Transverse colon (tissue), 4 donors: ENCODE measurements around the gene NDST3. TPM values are rescaled to one million over a fixed set of nuclear protein-coding genes. Genes with fewer than 3 reads are reported as not detected.

Experiments used
- DNase-seq: peaks from one replicate; pipeline ENCODE4 v3.0.0-alpha.2; 2019
- H3K27ac ChIP-seq, 4 donors: fragments of 200-600 bp; sonication (generic); 2 replicates each; pipeline ENCODE4 v1.5.1; 2016 to 2018; ENCODE audit warnings: inconsistent platforms in 4 of 4
- H3K27me3 ChIP-seq: fragments of 200-600 bp; sonication (generic); 2 replicates; pipeline ENCODE4 v1.5.1; 2017; ENCODE audit warnings: inconsistent platforms
- H3K36me3 ChIP-seq, 4 donors: fragments of 200-600 bp; sonication (generic); 2 replicates each; pipeline ENCODE4 v1.5.1; 2017 to 2019; ENCODE audit warnings: inconsistent platforms in 4 of 4
- H3K4me1 ChIP-seq, 4 donors: fragments of 200-600 bp; sonication (generic); 2 replicates each; pipeline ENCODE4 v1.5.1; 2017 to 2020; ENCODE audit warnings: inconsistent platforms in 4 of 4
- H3K4me3 ChIP-seq, 4 donors: fragments of 200-600 bp; sonication (generic); 1 replicate in 1 of 4; 2 replicates in 3 of 4; pipeline versions ENCODE4 v1.5.1 to v1.6.1; 2017 to 2019; ENCODE audit warnings: inconsistent platforms in 4 of 4
- H3K9me3 ChIP-seq, 2 donors: fragments of 200-600 bp; sonication (generic); 2 replicates each; pipeline ENCODE4 v1.5.1; 2017 to 2019; ENCODE audit warnings: inconsistent platforms in 2 of 2
- CTCF ChIP-seq, 5 experiments: fragments of 200-600 bp in 3 of 5; fragments of 450-650 bp in 2 of 5; sonication (generic) in 3 of 5; IDR thresholded peaks; 1 replicate in 2 of 5; 2 replicates in 3 of 5; pipeline ENCODE4 v1.5.1; 2016 to 2017; ENCODE audit warnings: antibody characterized with exemption in 5 of 5, inconsistent platforms in 3 of 5, mild to moderate bottlenecking in 2 of 5, moderate library complexity in 1 of 5
- EP300 ChIP-seq: sonication (generic); formaldehyde crosslinking; IDR thresholded peaks from one replicate; pipeline ENCODE4 v1.6.1; 2017; ENCODE audit warnings: antibody characterized with exemption, low read depth
- POLR2A ChIP-seq: fragments of 450-650 bp; IDR thresholded peaks from one replicate; pipeline ENCODE4 v1.6.1; 2016; ENCODE audit warnings: antibody characterized with exemption, mild to moderate bottlenecking, moderate library complexity
- POLR2AphosphoS5 ChIP-seq, 3 donors: sonication (generic); formaldehyde crosslinking; IDR thresholded peaks; one replicate each; pipeline ENCODE4 v1.6.1; 2016; ENCODE audit warnings: antibody characterized with exemption in 3 of 3
- WGBS, 2 donors: methylation state at CpG; one replicate each; pipeline ENCODE4 v1.1.5; 2018; ENCODE audit warnings: low coverage in 1 of 2; 5-methylcytosine and 5-hydroxymethylcytosine counted together
- in situ Hi-C, 4 donors: fragments of 200-750 bp; cut with MboI; loops; one replicate each; pipeline versions ENCODE4 v1.15.0 to v1.15.1; 2017; ENCODE audit warnings: low sequenced_read_pairs in 3 of 4, low pct_ligation_motif_present in 1 of 4, low pct_unique_long_range_greater_than_20kb in 1 of 4
- intact Hi-C: fragments of 100-400 bp; cut with DNase I; formaldehyde crosslinking; loops from one replicate; pipeline ENCODE4 v1.15.1; 2023; ENCODE audit warnings: low total_unique reads
- total RNA-seq, 4 donors: library from RNA; depleted of rRNA; stranded (reverse); fragments of >200 nt; gene quantifications; one replicate each; pipeline ENCODE4 v1.1.0, GENCODE V29; 2016

The NDST3 gene
- total RNA-seq, 4 donors from 2014 or later = 0.14 to 1.5 TPM; not detected in 2

GRCh38 chr4:118102195-118102594, 67.9 kb downstream of the NDST3 start:
- DNase-seq = no peak
- H3K9me3 ChIP-seq = no peaks in the 10 kb centered on the region
- peaks cover 0 to 2% (median 0%) of the 10 kb centered on the region in 4 donors for H3K4me1 ChIP-seq
- no peak overlapping the region for H3K27ac ChIP-seq
- no peaks in the 10 kb centered on the region for H3K27me3 ChIP-seq
- 53 to 83% methylated on average over 1 to 2 of the region's 2 CpGs for WGBS, 2 donors
- no peak for TF ChIP-seq CTCF (IDR thresholded peaks at IDR 0.05)
- in situ Hi-C loops = no loop called here
- intact Hi-C loops = no loop called here
- H3K36me3 ChIP-seq = no peaks in the 10 kb centered on the region
- H3K4me3 ChIP-seq = no peak overlapping the region

GRCh38 chr4:118112117-118113046, 78.1 kb downstream of the NDST3 start:
- DNase-seq = no peak
- WGBS, 2 donors = 38 to 71% methylated on average over 1 to 2 of the region's 2 CpGs
- Histone ChIP-seq H3K4me1 (no peaks in the 10 kb centered on the region), H3K27ac (no peak overlapping the region), H3K4me3 (no peak overlapping the region), H3K36me3 (no peaks in the 10 kb centered on the region), H3K27me3 (no peaks in the 10 kb centered on the region), H3K9me3 (no peaks in the 10 kb centered on the region)
- in situ Hi-C loops (no loop called here), intact Hi-C loops (no loop called here)
- TF ChIP-seq CTCF (IDR thresholded peaks at IDR 0.05) (no peak), POLR2A (no peak), EP300 (no peak), POLR2AphosphoS5 (IDR thresholded peaks at IDR 0.05) (no peak)

GRCh38 chr4:118113220-118113619, 78.9 kb downstream of the NDST3 start:
- WGBS, 2 donors = 10 to 19% methylated on average over 2 of the region's 2 CpGs
- no peak for DNase-seq

GRCh38 chr4:118114720-118115119, 80.4 kb downstream of the NDST3 start:
- no peaks in the 10 kb centered on the region for H3K4me1 ChIP-seq
- H3K9me3 ChIP-seq = no peaks in the 10 kb centered on the region
- H3K36me3 ChIP-seq = no peaks in the 10 kb centered on the region
- no peak for TF ChIP-seq CTCF (IDR thresholded peaks at IDR 0.05)
- TF ChIP-seq EP300 = no peak
- TF ChIP-seq POLR2AphosphoS5 (IDR thresholded peaks at IDR 0.05) = no peak
- no peak for TF ChIP-seq POLR2A
- no peak overlapping the region for H3K4me3 ChIP-seq
- no peak for DNase-seq
- in situ Hi-C loops = no loop called here
- intact Hi-C loops = no loop called here
- no peak overlapping the region for H3K27ac ChIP-seq
- WGBS, 2 donors = 92% methylated on average over 3 of the region's 3 CpGs
- no peaks in the 10 kb centered on the region for H3K27me3 ChIP-seq

More at GRCh38 chr4:118113220-118113619, 78.9 kb downstream of the NDST3 start:
- intact Hi-C loops = no loop called here
- TF ChIP-seq POLR2A (no peak), EP300 (no peak), POLR2AphosphoS5 (IDR thresholded peaks at IDR 0.05) (no peak), CTCF (IDR thresholded peaks at IDR 0.05) (no peak)
- Histone ChIP-seq H3K27me3 (no peaks in the 10 kb centered on the region), H3K27ac (no peak overlapping the region), H3K36me3 (no peaks in the 10 kb centered on the region), H3K4me3 (no peak overlapping the region), H3K4me1 (no peaks in the 10 kb centered on the region), H3K9me3 (no peaks in the 10 kb centered on the region)
- in situ Hi-C loops = no loop called here
